ENCODE measurements around the gene SLCO2A1.

DNA sequence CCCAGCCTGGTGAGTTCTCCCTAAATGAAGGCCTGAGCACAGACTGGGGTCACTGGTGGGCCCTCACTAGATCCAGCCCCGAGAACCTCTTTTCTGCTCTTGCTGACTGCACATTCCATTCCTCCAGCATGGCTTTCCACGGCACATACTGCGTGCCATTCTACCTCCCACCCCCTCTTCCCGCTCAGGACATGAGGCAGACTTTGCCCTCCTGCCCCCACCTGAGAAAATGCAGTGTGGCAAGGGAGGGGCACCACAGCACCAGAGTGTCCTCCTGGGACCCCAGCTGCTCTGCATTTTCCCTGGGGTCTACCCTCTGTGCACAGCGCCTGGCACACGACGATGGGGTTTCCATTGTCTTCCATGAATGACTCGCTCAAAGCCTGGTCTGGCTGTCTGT is 6.1 kb upstream of the SLCO2A1 start:
- TF ChIP-seq, protein P1, sequence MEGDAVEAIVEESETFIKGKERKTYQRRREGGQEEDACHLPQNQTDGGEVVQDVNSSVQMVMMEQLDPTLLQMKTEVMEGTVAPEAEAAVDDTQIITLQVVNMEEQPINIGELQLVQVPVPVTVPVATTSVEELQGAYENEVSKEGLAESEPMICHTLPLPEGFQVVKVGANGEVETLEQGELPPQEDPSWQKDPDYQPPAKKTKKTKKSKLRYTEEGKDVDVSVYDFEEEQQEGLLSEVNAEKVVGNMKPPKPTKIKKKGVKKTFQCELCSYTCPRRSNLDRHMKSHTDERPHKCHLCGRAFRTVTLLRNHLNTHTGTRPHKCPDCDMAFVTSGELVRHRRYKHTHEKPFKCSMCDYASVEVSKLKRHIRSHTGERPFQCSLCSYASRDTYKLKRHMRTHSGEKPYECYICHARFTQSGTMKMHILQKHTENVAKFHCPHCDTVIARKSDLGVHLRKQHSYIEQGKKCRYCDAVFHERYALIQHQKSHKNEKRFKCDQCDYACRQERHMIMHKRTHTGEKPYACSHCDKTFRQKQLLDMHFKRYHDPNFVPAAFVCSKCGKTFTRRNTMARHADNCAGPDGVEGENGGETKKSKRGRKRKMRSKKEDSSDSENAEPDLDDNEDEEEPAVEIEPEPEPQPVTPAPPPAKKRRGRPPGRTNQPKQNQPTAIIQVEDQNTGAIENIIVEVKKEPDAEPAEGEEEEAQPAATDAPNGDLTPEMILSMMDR (tag by site-specific recombination; IDR thresholded peaks at IDR 0.05), result no peak
- TF ChIP-seq ZBTB7A (tag by site-specific recombination; IDR thresholded peaks at IDR 0.05; ENCODE audit: low read depth) (no peak), ZNF157 (tag by site-specific recombination; IDR thresholded peaks at IDR 0.05) (no peak), TRIM28 (IDR thresholded peaks at IDR 0.05; ENCODE audit: borderline replicate concordance, low read length) (no peak)
